SH-SY5Y (cell line): ENCODE measurements around the gene FAM89B.

Source experiments
- GATA2 ChIP-seq: IDR thresholded peaks from 2 replicates; pipeline ENCODE4 v1.6.1; 2011; ENCODE audit warnings: mild to moderate bottlenecking, low read depth, low read length
- GATA3 ChIP-seq: IDR thresholded peaks from 2 replicates; pipeline ENCODE4 v1.6.1; 2011; ENCODE audit warnings: low read depth, mild to moderate bottlenecking, low read length, moderate library complexity

DNA sequence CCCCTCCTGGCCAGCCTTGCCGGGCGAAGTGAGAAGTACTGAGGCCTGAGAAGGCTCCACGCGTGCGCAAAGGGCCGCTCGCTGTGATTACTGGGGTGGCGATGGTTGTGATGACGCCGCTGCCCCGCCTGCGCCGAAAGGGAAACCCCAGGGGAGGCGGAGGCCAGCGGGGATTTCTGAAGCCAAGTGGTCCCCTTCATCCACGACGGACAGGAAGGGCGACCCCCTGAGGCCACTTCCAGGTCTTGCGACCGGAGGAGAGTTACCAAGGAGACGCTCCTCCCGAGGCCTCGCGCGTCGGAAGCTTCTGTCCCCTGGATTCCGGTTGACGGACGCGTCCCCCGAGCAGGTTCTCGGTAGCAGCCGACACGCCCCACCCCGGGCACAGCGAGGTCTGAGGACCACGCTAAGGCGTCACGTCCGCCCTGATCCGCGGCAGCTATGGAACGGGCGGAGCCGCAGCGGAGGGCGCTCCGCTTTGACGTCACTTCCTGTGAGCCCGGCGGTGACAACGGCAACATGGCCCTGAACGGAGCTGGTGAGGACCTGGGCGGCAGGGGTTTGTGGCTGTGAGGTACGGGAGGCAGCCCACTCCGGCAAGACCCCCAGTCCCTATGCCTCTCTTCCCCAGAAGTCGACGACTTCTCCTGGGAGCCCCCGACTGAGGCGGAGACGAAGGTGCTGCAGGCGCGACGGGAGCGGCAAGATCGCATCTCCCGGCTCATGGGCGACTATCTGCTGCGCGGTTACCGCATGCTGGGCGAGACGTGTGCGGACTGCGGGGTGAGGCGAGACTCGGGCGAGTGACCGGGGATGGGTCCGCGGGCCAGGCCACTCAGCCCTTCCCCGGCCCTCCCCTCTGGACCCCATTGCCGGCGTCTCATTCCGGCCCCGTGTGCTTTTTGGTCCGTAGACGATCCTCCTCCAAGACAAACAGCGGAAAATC is 2.1 kb upstream of the FAM89B start, which contains the start of gene ZNRD2:
- TF ChIP-seq GATA2 = no peak
- no peak for TF ChIP-seq GATA3
